Measurements from ENCODE around the gene HRH3.

HRH3 gene

DNA sequence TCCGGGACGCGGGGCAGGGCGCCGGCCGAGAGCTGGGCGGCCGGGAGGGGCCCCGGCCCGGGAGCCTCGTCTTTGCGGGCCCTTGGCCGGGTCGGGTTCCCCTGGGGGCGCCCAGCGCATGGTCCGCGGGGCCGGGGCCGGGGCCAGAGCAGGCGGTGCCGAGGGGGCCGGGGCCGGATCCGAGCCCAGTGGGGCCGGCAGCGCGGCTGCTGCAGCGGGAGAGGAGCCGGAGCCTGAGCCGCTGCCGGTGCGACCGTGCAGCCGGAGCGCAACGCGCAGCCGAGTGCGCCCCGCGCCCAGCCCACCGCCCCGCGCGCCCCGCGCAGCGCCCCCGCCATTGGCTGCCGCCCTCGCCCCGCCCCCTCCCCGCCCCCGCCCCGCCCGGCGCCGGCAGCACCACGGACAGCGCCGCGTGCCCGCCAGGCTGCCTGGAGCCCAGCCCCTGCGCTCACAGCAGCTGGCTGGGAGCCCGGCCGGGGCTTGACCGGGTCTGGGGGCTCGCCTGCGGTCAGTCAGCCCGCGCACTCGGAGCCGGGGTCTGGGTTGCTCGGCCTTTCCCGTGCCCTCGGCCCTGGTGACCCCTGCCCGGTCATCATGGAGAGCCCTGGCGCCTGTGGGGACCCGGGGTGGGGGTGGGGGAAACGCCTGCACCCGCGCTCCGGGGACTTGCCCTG is at the start of gene HRH3:
Gene HRH3 (minus strand): TSS at position 287 of the 674 bp plus-strand sequence. CDS start 308 bp downstream, outside the sequence.
- DNase-seq (ENCODE audit: low read depth in 2 of 2, low spot score in 1 of 2) = peak in 1 of 2 donors; percentile 13

DNA sequence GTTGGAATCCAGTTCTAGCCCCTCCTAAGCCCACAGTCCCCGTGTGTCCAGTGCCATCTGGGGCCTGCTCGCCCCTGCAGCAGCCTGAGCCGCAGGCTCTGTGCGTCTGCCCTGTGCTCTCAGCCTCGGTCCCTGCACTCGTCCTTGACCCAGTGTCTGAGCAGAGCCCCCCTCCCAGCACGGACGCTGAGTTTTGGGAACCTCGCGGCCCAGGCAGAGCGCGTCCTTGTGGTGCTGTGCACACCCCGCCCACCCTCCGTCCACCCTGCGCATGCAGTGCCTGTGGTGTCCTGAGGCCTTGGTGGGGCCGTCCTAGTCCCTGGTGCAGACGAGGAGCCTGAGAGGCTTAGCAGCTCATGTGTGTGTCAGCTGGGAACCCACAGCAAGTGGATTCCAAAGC is 49.8 kb upstream of the HRH3 start:
- no peak for DNase-seq (ENCODE audit: low read depth in 2 of 2, low spot score in 1 of 2)

DNA sequence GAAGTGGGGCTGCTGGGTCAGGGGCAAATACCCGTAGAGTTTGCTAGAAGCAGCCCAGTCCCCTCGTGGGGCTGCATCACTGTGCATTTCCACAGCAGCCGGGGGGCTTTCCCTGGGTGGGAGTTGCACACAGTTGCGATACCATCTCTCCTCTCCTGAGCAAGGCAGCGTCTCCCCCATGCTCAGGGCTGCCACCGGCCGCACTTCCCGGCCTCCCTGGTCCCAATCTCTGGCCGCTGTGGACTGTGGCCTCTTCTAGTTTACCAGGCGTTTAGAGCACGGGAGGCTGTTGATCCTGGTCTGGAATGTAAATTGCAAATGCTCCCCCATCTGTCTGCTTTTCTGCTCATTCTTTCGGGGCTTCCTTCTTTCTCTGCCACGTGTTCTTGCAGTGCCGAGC is 49.3 kb upstream of the HRH3 start:
- DNase-seq (ENCODE audit: low read depth in 2 of 2, low spot score in 1 of 2) = no peak

DNA sequence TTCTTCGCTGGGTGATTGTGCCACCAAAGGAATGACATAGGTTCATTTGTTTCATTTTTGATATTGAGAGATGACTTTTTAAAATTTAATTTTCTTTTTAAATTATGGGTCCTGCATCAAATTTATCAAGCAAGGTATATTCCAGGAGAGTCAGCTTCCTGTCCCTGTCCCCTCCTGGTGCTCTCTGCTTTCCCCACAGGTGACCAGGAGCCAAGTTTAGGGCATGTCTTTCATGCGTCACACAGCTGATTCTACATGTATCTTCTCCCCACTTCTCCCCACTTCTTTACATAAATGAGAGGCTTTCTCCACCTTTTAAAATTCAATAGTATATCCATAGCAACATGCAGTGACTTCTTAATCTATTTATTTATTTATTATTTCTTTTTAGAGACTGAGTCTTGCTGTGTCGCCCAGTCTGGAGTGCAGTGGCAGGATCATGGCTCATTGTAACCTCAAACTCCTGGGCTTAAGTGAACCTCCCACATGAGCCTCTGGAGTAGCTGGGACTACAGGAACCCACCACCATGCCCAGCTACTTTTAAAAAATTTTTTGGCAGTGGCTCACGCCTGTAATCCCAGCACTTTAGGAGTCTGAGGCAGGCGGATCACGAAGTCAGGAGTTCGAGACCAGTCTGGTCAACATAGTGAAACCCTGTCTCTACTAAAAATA is 48.3 kb upstream of the HRH3 start:
- no peak for DNase-seq (ENCODE audit: low read depth in 2 of 2, low spot score in 1 of 2)

DNA sequence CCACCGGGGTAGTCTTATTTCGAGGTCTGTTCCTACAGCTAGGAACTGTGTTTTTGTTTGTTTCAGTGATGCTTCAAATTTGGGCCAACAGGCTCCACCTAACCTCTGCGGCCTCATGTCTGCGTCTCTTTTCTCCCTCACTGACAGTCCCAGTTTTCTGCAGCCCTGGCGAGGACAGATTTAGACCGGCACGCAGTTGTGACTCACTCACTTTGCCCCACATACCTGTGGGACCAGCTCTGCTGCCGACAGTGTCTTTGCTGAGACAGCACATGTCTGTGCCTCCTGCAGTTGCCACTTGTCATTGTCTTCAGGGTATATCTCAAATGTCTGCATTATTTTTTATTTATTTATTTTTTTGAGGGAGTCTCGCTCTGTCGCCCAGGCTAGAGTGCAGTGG is 47.5 kb upstream of the HRH3 start:
- DNase-seq (ENCODE audit: low read depth in 2 of 2, low spot score in 1 of 2) = no peak

DNA sequence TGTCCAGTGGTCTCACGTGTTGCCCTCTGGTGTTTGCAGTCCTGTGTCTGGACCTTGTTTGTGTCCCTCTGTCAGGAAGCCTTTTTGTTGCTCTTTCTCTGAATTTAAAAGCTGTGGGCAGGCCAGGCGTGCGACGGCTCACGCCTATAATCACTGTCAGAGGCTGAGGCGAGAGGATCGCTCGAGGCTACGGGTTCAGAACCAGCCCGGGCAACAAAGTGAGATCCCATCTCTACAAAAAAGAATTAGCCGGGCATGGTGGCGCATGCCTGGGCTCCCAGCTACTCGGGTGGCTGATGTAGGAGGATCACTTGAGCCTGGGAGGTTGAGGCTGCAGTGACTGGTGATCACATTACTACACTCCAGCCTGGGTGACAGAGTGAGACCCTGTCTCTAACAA is 46.8 kb upstream of the HRH3 start:
- DNase-seq (ENCODE audit: low read depth in 2 of 2, low spot score in 1 of 2) = no peak

DNA sequence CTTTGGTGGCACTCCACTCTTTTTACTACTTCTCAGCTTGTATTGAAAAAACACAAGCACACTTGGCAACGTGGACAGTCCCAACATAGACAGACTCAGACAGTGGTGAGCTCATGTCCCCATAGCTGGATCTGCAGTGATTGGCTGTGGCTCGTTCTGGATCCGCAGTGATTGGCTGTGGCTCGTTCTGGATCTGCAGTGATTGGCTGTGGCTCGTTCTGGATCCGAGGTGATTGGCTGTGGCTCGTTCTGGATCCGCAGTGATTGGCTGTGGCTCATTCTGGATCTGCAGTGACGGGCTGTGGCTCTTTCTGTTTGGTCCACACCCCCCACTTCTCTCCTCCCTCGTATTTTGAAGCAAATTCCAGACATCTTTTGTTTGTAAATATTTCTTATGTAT is 46.3 kb upstream of the HRH3 start:
- DNase-seq (ENCODE audit: low read depth in 2 of 2, low spot score in 1 of 2) = no peak

DNA sequence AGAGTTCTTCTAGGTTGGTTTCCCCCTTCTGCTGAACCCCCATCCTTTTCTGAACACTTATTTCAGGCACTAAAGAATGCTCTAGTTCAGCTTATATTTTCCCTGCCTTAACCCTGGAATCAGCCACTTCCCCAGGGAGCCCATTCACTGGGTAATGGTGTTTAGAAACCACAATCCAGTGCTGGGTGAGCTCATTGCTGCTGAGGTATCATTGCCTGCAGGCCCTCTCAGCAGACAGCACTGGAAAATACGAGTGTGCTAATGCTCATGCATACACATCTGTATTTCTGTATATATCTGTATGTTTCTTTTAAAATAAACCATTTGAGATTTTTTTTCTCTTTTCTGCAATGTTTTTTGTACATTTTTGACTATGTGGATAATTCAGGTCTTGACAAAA is 45.3 kb upstream of the HRH3 start:
- no peak for DNase-seq (ENCODE audit: low read depth in 2 of 2, low spot score in 1 of 2)

DNA sequence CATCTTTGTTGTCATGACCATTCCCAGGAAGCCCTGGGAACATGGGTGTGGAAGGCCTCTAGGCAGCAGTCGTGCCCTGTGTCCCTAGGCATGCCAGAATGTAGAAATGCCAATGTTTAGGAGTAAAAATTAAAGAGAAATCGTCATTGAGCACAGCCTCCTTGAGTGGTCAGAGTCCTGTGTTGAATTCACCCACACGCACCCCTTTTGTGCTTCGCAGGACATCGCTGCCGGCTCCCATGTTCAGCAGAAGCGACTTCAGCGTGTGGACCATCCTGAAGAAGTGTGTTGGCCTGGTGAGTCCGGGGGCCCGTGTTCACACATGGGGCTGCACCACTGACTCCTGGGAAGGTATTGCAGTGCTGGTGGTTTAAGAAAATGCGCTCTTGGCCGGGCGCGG is 43.3 kb upstream of the HRH3 start:
- no peak for DNase-seq (ENCODE audit: low read depth in 2 of 2, low spot score in 1 of 2)

DNA sequence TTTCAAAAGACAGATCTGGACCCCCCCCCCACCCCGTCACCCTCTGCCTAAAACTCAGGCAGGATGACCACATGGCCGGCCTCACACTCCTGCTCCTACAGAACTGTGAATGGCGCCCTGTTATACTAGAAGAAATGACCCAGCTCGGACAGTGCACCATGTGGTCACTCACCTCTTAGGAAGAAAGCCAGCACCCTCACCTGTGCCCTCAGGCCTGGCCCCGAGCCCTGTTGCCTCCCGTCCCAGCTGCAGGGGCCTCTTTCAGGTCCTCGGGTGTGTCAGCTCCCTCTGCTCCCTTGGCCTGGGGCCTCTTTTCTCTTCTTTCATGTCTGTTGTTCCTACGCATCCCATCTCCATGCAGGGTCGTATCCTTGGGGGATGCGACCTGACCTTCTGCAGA is 42.0 kb upstream of the HRH3 start:
- no peak for DNase-seq (ENCODE audit: low read depth in 2 of 2, low spot score in 1 of 2)

DNA sequence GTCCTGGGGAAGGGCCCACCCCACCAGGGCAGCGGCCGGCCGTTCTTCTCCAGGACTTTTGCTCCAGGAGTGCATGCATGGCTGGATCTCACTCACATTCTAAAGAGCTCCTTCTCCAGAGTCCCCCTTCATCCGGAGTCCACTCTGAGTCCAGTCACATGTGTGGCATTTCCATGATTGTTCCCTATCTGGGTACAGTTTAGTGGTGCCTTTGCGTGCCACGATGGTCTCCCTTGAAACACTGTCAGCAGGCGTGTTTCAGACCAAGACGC is 39.2 kb upstream of the HRH3 start:
- DNase-seq (ENCODE audit: low read depth in 2 of 2, low spot score in 1 of 2) = no peak

DNA sequence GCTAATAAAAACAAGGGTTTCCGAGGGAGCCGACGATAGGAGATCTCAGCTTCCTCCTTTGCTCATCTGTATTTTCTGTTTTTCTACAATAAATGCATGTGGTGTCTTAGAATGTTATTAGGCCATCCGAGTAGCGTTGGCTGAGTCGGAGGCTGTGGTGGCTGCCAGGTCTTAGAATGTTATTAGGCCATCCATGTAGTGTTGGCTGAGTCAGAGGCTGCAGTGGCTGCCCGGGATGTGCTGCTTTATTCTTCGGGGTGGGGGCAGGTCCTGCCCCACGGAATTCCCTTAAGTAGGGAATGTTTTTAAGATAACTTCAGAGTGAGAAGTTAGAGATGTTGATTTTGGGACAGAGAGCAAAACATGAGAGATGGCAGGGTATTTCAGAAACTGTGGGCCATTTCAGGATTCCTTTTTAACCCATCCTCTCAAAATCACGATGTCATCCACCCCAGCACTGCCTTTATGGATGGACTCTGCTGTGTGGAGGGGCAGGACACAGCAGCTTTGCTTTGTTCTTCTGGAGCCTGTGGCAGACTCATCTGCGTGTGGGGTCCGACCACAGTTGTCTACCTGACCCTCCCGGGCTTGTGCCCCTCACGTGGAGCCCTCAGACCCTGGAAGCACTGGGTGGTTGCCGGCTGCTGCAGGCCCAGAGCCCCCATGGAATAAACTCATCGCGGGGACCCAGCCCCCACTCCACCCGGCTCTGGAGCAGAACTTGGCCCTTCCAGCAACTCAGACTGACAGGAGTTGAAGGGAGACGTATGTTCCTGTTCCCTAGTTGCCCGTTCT is 38.6 kb upstream of the HRH3 start:
- DNase-seq (ENCODE audit: low read depth in 2 of 2, low spot score in 1 of 2) = no peak

DNA sequence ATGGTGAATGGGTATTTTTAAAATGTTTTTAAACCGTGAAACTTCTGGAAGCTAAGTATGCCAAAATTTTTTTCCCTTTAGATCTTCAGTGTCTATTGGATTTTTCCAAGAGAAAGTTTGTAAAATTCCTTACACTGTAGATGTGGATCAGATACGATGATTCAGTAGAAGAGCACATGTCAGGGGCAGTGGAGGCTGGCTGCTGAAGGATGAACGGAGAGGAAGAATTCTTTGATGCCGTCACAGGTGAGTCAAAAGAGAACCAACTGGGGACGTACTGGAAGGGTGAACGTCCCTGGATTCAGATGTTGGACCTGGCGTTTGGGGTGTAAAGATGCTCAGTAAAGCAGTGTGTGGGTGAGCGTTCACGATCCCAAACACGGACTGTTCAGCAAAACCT is 35.9 kb upstream of the HRH3 start:
- DNase-seq (ENCODE audit: low read depth in 2 of 2, low spot score in 1 of 2) = no peak

DNA sequence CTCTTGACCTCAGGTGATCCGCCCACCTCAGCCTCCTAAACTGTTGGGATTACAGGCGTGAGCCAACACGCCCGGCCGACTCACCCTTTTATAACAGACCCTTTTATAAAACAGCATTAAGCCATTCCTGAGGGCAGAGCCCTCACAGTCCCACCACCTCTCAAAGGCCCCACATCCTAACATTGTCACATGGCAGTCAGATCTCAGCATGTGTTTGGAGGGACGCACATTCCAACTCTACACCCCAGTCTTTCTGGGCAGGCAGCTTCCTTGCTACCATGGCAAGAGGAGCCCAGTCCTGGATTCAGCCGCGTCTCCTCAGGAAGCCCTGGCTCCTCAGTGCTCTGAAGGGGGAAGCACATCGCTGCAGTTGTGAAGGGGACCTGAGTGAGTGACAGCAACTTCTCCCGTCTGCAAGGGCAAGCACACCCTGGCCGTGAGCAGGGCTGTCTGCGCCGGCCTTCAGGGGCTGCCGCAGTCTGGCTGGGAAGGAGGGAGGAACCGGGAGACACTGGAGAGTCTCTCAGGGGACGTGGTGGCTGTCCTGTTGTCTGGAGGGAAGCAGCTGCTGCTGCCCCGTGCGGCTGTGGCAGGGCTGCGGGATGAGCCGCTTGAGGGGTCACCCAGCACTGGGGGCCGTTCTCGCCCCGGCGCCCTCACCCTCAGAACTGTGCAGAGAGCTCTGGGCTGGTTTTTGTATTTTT is 34.1 kb upstream of the HRH3 start:
- no peak for DNase-seq (ENCODE audit: low read depth in 2 of 2, low spot score in 1 of 2)

DNA sequence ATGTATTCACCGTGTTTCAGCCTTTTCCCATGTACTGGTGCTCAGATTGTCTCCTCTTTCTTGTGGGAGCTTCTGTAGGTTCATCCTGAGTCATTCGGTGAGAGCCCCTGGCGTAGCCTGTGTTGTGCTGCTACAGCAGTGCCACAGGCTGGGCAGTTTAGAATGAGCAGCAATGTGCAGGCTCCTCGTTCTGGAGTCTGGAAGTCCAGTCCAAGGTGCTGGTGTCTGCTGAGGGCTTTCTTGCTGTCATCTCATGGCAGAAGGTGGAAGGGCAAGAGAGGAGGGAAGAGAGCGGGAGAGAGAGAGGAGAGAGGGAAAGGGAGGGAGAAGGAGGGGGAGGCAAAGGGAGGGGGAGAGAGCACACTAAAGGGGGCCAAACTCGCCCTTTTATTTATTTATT is 33.3 kb upstream of the HRH3 start:
- no peak for DNase-seq (ENCODE audit: low read depth in 2 of 2, low spot score in 1 of 2)

DNA sequence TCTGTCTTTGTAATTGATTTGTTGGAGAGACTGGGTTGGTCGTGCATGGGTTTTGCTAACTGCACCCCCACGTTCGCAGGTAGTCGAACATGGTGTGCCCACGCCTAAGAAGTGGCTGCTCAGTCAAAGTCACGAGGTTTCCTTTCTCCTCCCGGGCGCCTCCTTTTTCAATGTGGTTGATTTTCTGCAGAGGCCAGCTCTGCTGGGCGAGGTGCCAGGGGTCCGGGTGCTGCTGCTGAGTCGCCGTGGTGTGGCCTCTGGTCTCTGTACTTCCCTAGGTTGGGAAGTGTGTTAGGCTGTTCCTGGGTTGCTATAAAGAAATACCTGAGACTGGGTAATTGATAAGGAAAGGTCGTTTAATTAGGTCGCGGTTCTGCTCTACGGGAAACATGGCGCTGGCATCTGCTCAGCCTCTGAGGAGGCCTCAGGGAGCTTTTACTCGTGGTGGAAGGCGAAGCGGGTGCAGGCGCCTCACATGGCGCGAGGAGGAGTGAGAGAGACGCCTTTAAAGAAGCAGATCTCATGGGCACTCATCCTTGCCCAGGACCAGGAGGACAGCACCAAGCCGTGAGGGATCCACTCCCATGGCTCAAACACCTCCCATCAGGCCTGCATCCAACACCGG is 32.4 kb upstream of the HRH3 start:
- no peak for DNase-seq (ENCODE audit: low read depth in 2 of 2, low spot score in 1 of 2)

DNA sequence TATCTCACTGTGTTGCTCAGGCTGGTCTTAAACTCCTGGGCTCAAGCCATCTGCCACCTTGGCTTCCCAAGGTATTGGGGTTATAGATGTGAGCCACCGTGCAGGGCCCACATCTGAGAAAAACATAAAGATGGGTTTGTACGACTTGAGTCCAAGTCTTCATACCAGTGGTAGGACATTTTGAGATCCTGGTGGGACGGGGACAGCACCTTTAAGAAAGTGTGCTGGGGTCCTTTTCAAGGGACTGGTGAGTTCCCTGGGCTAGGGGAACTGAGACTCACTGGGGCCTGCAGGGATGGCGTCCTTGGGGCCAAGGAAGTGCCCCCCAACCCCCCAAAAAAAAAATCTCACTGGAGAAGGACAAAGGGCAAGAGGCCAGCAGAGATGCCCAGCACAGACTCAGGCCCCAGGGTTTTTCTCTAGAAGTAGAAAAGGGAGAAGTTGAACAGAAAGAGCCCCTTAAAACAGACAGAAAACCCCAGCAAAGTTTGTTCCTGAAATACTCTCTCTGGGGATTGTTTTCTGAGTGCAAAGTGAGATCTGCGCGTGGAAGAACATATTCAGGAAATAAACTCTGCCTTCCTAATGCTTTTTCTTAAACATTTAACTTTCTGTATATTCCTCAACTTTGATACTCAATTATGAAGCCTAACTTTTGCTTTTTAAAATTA is 28.9 kb upstream of the HRH3 start:
- DNase-seq (ENCODE audit: low read depth in 2 of 2, low spot score in 1 of 2) = no peak

DNA sequence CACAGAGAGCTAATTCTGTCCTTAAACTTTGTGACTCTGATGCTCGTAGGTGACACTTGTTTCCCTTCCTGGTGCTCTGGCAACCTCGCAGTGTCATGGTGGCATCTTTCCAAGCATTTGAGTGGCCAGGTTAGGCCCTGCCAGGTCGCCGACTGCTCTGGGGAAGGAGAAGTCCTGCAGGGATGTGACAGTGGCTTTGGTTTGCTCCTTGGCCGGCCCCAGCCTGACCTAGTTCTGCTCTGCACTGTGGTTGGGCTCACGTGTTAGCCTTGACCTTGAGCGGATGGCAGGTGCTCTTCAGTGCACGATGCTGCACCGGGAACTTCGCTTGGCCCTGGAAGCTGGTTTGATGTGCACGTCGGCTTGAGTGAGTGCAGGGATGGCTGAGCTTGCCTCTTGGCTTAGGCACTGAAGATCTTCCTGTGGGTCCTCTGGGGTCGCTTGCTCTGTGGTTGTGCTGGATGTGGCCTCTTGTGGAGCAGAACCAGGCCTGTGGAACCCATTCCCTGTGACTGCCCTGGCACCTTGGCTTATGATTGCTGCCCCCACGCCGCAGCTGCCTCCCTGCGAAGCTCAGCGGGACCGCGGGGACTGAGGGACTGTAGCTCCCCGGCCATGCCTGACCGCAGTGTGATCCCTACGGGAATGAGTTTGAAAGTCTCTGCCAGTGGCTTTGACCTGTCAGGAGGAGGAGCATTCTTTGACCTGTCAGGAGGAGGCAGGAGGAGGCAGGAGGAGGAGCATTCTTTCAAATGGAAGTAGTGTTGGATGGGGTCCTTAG is 27.0 kb upstream of the HRH3 start:
- DNase-seq (ENCODE audit: low read depth in 2 of 2, low spot score in 1 of 2) = no peak

DNA sequence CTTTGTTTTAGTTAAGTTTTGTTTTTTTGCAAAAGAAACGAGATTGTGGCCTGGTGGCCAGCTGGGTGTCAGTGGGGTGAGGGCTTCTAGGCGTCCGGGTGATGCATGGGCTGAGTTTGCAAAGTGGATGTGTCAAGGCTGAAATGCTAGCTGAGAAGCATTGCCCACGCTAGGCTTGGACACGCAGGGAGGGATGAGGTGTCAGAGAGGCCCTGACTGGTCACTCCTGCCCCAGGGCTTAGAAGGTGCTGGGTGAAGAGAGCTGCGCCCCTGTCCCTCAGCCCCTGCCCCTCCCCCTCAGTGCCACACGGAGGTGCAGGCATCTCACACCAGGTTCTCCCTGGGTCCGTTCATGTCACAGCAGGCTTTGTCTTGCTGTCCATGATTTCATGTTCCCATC is 26.4 kb upstream of the HRH3 start:
- DNase-seq (ENCODE audit: low read depth in 2 of 2, low spot score in 1 of 2) = no peak

DNA sequence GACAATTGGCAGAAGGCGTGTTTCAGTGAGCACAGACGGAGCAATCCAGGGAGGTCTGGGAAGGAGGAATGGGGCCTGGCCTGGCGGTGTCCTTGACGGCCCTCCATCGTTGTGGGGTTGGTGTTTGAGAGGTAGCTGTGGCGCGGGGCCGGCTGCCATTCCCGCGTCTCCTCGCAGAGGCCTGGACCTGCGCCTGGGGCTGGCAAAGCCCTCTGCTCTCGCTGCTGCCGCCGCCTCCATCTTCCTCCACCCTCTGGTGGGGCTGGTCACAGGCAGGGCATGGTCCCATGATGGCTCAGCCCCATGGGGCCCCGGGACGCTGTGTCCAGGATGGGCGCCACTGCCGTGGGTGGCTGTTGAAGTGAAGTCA is 25.8 kb upstream of the HRH3 start:
- no peak for DNase-seq (ENCODE audit: low read depth in 2 of 2, low spot score in 1 of 2)
